ENCODE data around the gene ZNF219. TPM values are rescaled to one million over a fixed set of nuclear protein-coding genes. Genes with fewer than 3 reads are reported as not detected.

ZNF219 gene
- total and polyA plus RNA-seq, 2 of the 13 experiments (the other 11 are each of a cell fraction or from before 2014, with no cell fraction given) = 34.5 to 36.6 TPM

DNA sequence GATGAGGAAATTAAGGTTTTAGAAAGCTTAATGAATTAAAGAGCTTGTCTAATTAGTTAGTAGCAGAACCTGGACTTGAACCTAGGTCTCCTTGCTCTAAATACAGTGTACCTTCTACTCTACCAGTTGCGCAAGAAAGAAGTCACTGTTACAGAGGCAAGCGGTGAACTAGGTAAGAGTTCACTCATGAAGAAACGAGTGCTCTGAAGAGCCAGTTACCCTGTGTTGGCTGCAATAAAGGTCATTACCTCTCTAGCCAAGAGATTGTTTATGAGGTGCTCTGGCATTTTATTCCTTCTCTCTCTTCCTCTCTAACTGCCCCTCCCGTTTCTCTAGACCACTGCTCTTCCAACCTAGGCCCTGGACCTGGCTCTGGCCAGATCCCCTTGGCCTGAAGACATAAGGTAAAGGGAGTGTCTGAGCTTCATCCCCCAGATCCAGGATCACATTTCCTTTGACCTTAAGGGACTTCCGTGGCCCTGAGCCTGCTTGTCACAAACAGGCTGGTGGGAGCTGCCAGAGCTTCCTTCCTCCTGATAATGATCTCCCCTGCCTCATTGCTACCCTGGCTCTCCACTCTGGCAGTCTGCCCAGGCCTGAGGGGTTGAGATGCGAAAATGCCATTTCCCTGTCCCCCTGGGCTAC lies 54.4 kb downstream of the ZNF219 start (continued):
- TF ChIP-seq PHB2 (IDR thresholded peaks at IDR 0.05; ENCODE audit: partially characterized antibody) (no peak), IKZF1 (IDR thresholded peaks at IDR 0.05) (no peak), TSC22D2 (CRISPR knock-in tag; IDR thresholded peaks at IDR 0.05; ENCODE audit: borderline replicate concordance) (no peak), ZNF430 (CRISPR knock-in tag; IDR thresholded peaks at IDR 0.05) (peak; percentile 62; the same call in 1 of the 2 replicates), ZNF530 (CRISPR knock-in tag; IDR thresholded peaks at IDR 0.05; ENCODE audit: low read depth) (no peak), YY1 (IDR thresholded peaks at IDR 0.05; ENCODE audit: insufficient read depth, insufficient replicate concordance, low read depth, low read length) (no peak), ZNF335 (CRISPR knock-in tag; IDR thresholded peaks at IDR 0.05) (0 out of 2 replicates have a peak, but pooled peaks have one; percentile 54), EED (CRISPR knock-in tag; IDR thresholded peaks at IDR 0.05) (no peak), NAIF1 (CRISPR knock-in tag; IDR thresholded peaks at IDR 0.05; ENCODE audit: borderline replicate concordance) (no peak), GFI1 (CRISPR knock-in tag; IDR thresholded peaks at IDR 0.05; ENCODE audit: borderline replicate concordance) (no peak), CAMTA2 (CRISPR knock-in tag; IDR thresholded peaks at IDR 0.05; ENCODE audit: borderline replicate concordance) (no peak), ZNF670 (CRISPR knock-in tag; IDR thresholded peaks at IDR 0.05; ENCODE audit: borderline replicate concordance) (0 out of 2 replicates have a peak, but pooled peaks have one; percentile 62), PCBP1 (IDR thresholded peaks at IDR 0.05; ENCODE audit: borderline replicate concordance, low read depth, low read length) (no peak), CCAR2 (optimal IDR thresholded peaks at IDR 0.05; ENCODE audit: low read depth, low read length) (no peak), RXRB (CRISPR knock-in tag; IDR thresholded peaks at IDR 0.05; ENCODE audit: borderline replicate concordance) (peak; percentile 99), CHD2 (IDR thresholded peaks at IDR 0.05; ENCODE audit: low read depth, low read length) (no peak)
- TF ChIP-seq, protein P1, sequence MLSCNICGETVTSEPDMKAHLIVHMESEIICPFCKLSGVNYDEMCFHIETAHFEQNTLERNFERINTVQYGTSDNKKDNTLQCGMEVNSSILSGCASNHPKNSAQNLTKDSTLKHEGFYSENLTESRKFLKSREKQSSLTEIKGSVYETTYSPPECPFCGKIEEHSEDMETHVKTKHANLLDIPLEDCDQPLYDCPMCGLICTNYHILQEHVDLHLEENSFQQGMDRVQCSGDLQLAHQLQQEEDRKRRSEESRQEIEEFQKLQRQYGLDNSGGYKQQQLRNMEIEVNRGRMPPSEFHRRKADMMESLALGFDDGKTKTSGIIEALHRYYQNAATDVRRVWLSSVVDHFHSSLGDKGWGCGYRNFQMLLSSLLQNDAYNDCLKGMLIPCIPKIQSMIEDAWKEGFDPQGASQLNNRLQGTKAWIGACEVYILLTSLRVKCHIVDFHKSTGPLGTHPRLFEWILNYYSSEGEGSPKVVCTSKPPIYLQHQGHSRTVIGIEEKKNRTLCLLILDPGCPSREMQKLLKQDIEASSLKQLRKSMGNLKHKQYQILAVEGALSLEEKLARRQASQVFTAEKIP (CRISPR knock-in tag; IDR thresholded peaks at IDR 0.05; ENCODE audit: borderline replicate concordance) = no peak
- TF ChIP-seq, protein P2, sequence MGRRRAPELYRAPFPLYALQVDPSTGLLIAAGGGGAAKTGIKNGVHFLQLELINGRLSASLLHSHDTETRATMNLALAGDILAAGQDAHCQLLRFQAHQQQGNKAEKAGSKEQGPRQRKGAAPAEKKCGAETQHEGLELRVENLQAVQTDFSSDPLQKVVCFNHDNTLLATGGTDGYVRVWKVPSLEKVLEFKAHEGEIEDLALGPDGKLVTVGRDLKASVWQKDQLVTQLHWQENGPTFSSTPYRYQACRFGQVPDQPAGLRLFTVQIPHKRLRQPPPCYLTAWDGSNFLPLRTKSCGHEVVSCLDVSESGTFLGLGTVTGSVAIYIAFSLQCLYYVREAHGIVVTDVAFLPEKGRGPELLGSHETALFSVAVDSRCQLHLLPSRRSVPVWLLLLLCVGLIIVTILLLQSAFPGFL (CRISPR knock-in tag; IDR thresholded peaks at IDR 0.05) = no peak
- TF ChIP-seq, protein P3, sequence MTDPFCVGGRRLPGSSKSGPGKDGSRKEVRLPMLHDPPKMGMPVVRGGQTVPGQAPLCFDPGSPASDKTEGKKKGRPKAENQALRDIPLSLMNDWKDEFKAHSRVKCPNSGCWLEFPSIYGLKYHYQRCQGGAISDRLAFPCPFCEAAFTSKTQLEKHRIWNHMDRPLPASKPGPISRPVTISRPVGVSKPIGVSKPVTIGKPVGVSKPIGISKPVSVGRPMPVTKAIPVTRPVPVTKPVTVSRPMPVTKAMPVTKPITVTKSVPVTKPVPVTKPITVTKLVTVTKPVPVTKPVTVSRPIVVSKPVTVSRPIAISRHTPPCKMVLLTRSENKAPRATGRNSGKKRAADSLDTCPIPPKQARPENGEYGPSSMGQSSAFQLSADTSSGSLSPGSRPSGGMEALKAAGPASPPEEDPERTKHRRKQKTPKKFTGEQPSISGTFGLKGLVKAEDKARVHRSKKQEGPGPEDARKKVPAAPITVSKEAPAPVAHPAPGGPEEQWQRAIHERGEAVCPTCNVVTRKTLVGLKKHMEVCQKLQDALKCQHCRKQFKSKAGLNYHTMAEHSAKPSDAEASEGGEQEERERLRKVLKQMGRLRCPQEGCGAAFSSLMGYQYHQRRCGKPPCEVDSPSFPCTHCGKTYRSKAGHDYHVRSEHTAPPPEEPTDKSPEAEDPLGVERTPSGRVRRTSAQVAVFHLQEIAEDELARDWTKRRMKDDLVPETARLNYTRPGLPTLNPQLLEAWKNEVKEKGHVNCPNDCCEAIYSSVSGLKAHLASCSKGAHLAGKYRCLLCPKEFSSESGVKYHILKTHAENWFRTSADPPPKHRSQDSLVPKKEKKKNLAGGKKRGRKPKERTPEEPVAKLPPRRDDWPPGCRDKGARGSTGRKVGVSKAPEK (CRISPR knock-in tag; IDR thresholded peaks at IDR 0.05; ENCODE audit: borderline replicate concordance) = no peak
- TF ChIP-seq, protein P4, sequence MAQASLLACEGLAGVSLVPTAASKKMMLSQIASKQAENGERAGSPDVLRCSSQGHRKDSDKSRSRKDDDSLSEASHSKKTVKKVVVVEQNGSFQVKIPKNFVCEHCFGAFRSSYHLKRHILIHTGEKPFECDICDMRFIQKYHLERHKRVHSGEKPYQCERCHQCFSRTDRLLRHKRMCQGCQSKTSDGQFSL (CRISPR knock-in tag; IDR thresholded peaks at IDR 0.05) = no peak

Data from HepG2 (cell line).